K562 (cell line): ENCODE data around the gene GEMIN4. TPM values are rescaled to one million over a fixed set of nuclear protein-coding genes. Genes with fewer than 3 reads are reported as not detected.
A peak's percentile ranks its signal among the peaks of the same experiment; 100 is the strongest.

Experiments used
- BDP1 ChIP-seq: IDR thresholded peaks from 3 replicates; pipeline ENCODE4 v1.6.1; 2011; ENCODE audit not compliant: insufficient read length, insufficient read depth
- CBX3 ChIP-seq, 2 experiments: IDR thresholded peaks; 1 replicate in 1 of 2; 2 replicates in 1 of 2; pipeline ENCODE4 v1.6.1; 2012; ENCODE audit warnings: inconsistent platforms in 2 of 2, low read length in 2 of 2, borderline replicate concordance in 1 of 2, control low read depth in 1 of 2
- CREM ChIP-seq: IDR thresholded peaks from 2 replicates; pipeline ENCODE4 v1.6.1; 2014; ENCODE audit warnings: antibody characterized with exemption, low read depth
- GATAD2A ChIP-seq: fragments of 450-650 bp; IDR thresholded peaks from 2 replicates; pipeline ENCODE4 v1.6.1; 2017
- GTF2B ChIP-seq: IDR thresholded peaks from 2 replicates; pipeline ENCODE4 v1.6.1; 2011; ENCODE audit not compliant: insufficient read length; ENCODE audit errors: extremely low read depth
- HES1 ChIP-seq: fragments of 450-650 bp; IDR thresholded peaks from 2 replicates; pipeline ENCODE4 v1.6.1; 2016; ENCODE audit warnings: low read depth, mild to moderate bottlenecking, moderate library complexity
- KLF13 ChIP-seq: fragments of 450-650 bp; IDR thresholded peaks from 2 replicates; pipeline ENCODE4 v1.6.1; 2016; ENCODE audit warnings: missing genetic modification characterization, low read depth, mild to moderate bottlenecking, missing compliant biosample characterization, moderate library complexity, borderline replicate concordance
- L3MBTL2 ChIP-seq: fragments of 450-650 bp; IDR thresholded peaks from 2 replicates; pipeline ENCODE4 v1.6.1; 2016; ENCODE audit warnings: mild to moderate bottlenecking, moderate library complexity
- MXD1 ChIP-seq: fragments of 250-450 bp; sonication (Bioruptor Pico); IDR thresholded peaks from 2 replicates; pipeline ENCODE4 v1.8.0; 2021; ENCODE audit warnings: borderline replicate concordance, mild to moderate bottlenecking, moderate library complexity; ENCODE audit not compliant: poor library complexity, severe bottlenecking
- NFRKB ChIP-seq: fragments of 450-650 bp; IDR thresholded peaks from 2 replicates; pipeline ENCODE4 v1.6.1; 2016; ENCODE audit warnings: low read depth
- NFYB ChIP-seq: IDR thresholded peaks from 2 replicates; pipeline ENCODE4 v1.6.1; 2011; ENCODE audit warnings: mild to moderate bottlenecking, moderate library complexity; ENCODE audit not compliant: insufficient read length; ENCODE audit errors: extremely low read depth
- PKNOX1 ChIP-seq: fragments of 450-650 bp; IDR thresholded peaks from 2 replicates; pipeline ENCODE4 v1.6.1; 2016
- PTRF ChIP-seq: fragments of 450-650 bp; IDR thresholded peaks from 2 replicates; pipeline ENCODE4 v1.6.1; 2016; ENCODE audit warnings: mild to moderate bottlenecking, missing genetic modification characterization, missing compliant biosample characterization
- PYGO2 ChIP-seq: fragments of 450-650 bp; IDR thresholded peaks from 2 replicates; pipeline ENCODE4 v1.6.1; 2016; ENCODE audit warnings: mild to moderate bottlenecking, missing genetic modification characterization, moderate library complexity, missing compliant biosample characterization
- TGIF2 ChIP-seq: sonication (generic); formaldehyde crosslinking; IDR thresholded peaks from 2 replicates; pipeline ENCODE4 v1.8.1; 2022; ENCODE audit warnings: mild to moderate bottlenecking, missing genetic modification reagents, moderate library complexity
- USF1 ChIP-seq: sonication (generic); formaldehyde crosslinking; IDR thresholded peaks from 2 replicates; pipeline ENCODE4 v1.9.0; 2022; ENCODE audit warnings: mild to moderate bottlenecking, missing genetic modification reagents
- ZC3H8 ChIP-seq: fragments of 450-650 bp; IDR thresholded peaks from 2 replicates; pipeline ENCODE4 v1.6.1; 2017
- ZHX1 ChIP-seq: fragments of 150-350 bp; conservative IDR thresholded peaks from 2 replicates; pipeline ENCODE4 v1.6.1; 2014; ENCODE audit warnings: low read length
- ZNF174 ChIP-seq: fragments of 250-450 bp; sonication (Bioruptor Pico); IDR thresholded peaks from 2 replicates; pipeline ENCODE4 v1.4.0; 2020; ENCODE audit warnings: mild to moderate bottlenecking
- ZNF224 ChIP-seq: sonication (generic); formaldehyde crosslinking; IDR thresholded peaks from 2 replicates; pipeline ENCODE4 v1.8.0; 2022; ENCODE audit warnings: mild to moderate bottlenecking, missing genetic modification reagents
- ZNF79 ChIP-seq: fragments of 250-450 bp; sonication (Bioruptor Pico); IDR thresholded peaks from 2 replicates; pipeline ENCODE4 v1.4.0; 2020; ENCODE audit warnings: low read depth, mild to moderate bottlenecking, moderate library complexity
- polyA plus RNA-seq, 8 experiments: library from polyadenylated mRNA; depleted of rRNA in 4 of 8; stranded (reverse) in 5 of 8; unstranded in 3 of 8; fragments of >200 nt; fragmentation: Nextera tagmentation in 2 of 8; fragmentation: Illumina TruSeq in 1 of 8; extraction: Ambion mirVana in 2 of 8; extraction: Trizol in 1 of 8; gene quantifications; 2 replicates each; pipeline versions ENCODE4 v1.2.1 to v1.2.3, GENCODE V29; 2011 to 2014; ENCODE audit warnings: inconsistent platforms in 1 of 8, missing spikeins in 1 of 8
- total RNA-seq, 7 experiments: library from RNA; depleted of rRNA in 6 of 7; stranded (reverse); fragments of >200 nt in 6 of 7; fragmentation: Illumina TruSeq in 2 of 7; extraction: Trizol in 2 of 7; gene quantifications; 2 replicates each; pipeline versions ENCODE4 v1.2.1 to v1.2.3, GENCODE V29; 2011 to 2021; ENCODE audit warnings: low replicate concordance in 1 of 7

Gene GEMIN4
- total and polyA plus RNA-seq, 9 of the 15 experiments (the other 6 are each of a cell fraction or from before 2014, with no cell fraction given), result 1.8 to 42.5 (median 10.8) TPM

- TF ChIP-seq HES1 (no peak), MXD1 (peak; percentile 89), PYGO2 (tag) (no peak), ZNF224 (CRISPR knock-in tag) (no peak), GTF2B (no peak), CREM (peak; percentile 100), ZHX1 (no peak), ZNF79 (CRISPR knock-in tag) (no peak), USF1 (CRISPR knock-in tag) (peak; percentile 70), ZNF174 (CRISPR knock-in tag) (no peak), BDP1 (no peak), TGIF2 (CRISPR knock-in tag) (0 out of 2 replicates have a peak, but pooled peaks have one; percentile 40), GATAD2A (0 out of 2 replicates have a peak, but pooled peaks have one; percentile 37), L3MBTL2 (peak; percentile 73; the same call in 1 of the 2 replicates), NFYB (no peak), KLF13 (tag) (peak; percentile 67; the same call in 1 of the 2 replicates), CBX3 (IDR thresholded peaks at IDR 0.05; ENCODE audit: borderline replicate concordance in 1 of 2, low read length in 2 of 2) (no peak), ZC3H8 (no peak), NFRKB (no peak; the same call in 1 of the 2 replicates), PKNOX1 (no peak), PTRF (tag) (no peak)
Observed at GRCh38 chr17:781805-782731, 30.0 kb upstream of the GEMIN4 start, which contains the start of the genes GLOD4 and MRM3 (continued).
